Measurements from ENCODE around the gene KRT79. TPM values are rescaled to one million over a fixed set of nuclear protein-coding genes. Genes with fewer than 3 reads are reported as not detected.

KRT79 gene
- total and polyA plus RNA-seq, 8 donors = 0.32 to 0.58 TPM; not detected in 6

GRCh38 chr12:52832985-52833905 is 866 bp downstream of the KRT79 start:
- ATAC-seq (no peak), DNase-seq (no peak)
- Histone ChIP-seq H3K9me3 (no peaks in the 10 kb centered on the region), H3K27me3 (peaks cover 0 to 55% of the 10 kb centered on the region in 2 donors), H3K36me3 (no peaks in the 10 kb centered on the region), H3K4me1 (no peaks in the 10 kb centered on the region), H3K27ac (no peak overlapping the region), H3K4me3 (no peak overlapping the region)
- intact Hi-C loops (cut with DNase I) = no loop called here
- no peak for TF ChIP-seq CTCF (IDR thresholded peaks at IDR 0.05)

- Histone ChIP-seq H3K4me3 (no peak overlapping the region), H3K9me3 (no peaks in the 10 kb centered on the region), H3K36me3 (no peaks in the 10 kb centered on the region), H3K27me3 (peaks cover 0 to 49% of the 10 kb centered on the region in 2 donors), H3K4me1 (no peaks in the 10 kb centered on the region), H3K27ac (no peak overlapping the region)
- no peak for TF ChIP-seq CTCF (IDR thresholded peaks at IDR 0.05)
- intact Hi-C loops (cut with DNase I) = no loop called here
- DNase-seq (no peak), ATAC-seq (no peak)
Observed at GRCh38 chr12:52832451-52832850, 1.7 kb downstream of the KRT79 start.

GRCh38 chr12:52831251-52831650 is 2.9 kb downstream of the KRT79 start:
- ATAC-seq = no peak

GRCh38 chr12:52829986-52830770 is 3.9 kb downstream of the KRT79 start:
- H3K9me3 ChIP-seq = no peaks in the 10 kb centered on the region
- H3K4me3 ChIP-seq = no peak overlapping the region
- ATAC-seq (no peak), DNase-seq (no peak)
- H3K27me3 ChIP-seq = peaks cover 0 to 42% of the 10 kb centered on the region in 2 donors
- H3K4me1 ChIP-seq = no peaks in the 10 kb centered on the region
- no peak for TF ChIP-seq CTCF (IDR thresholded peaks at IDR 0.05)
- H3K27ac ChIP-seq = no peak overlapping the region
- intact Hi-C loops (cut with DNase I) = no loop called here
- H3K36me3 ChIP-seq = no peaks in the 10 kb centered on the region

More at GRCh38 chr12:52831251-52831650, 2.9 kb downstream of the KRT79 start:
- Histone ChIP-seq H3K27ac (no peak overlapping the region), H3K27me3 (peaks cover 0 to 45% of the 10 kb centered on the region in 2 donors), H3K36me3 (no peaks in the 10 kb centered on the region), H3K4me3 (no peak overlapping the region), H3K9me3 (no peaks in the 10 kb centered on the region), H3K4me1 (no peaks in the 10 kb centered on the region)
- DNase-seq = no peak
- TF ChIP-seq CTCF (IDR thresholded peaks at IDR 0.05) = no peak
- intact Hi-C loops (cut with DNase I) = no loop called here

- DNase-seq = no peak
- intact Hi-C loops (cut with DNase I) = no loop called here
- no peak for TF ChIP-seq CTCF (IDR thresholded peaks at IDR 0.05)
- Histone ChIP-seq H3K4me3 (no peak overlapping the region), H3K4me1 (no peaks in the 10 kb centered on the region), H3K36me3 (no peaks in the 10 kb centered on the region), H3K27me3 (peaks cover 0 to 38% of the 10 kb centered on the region in 2 donors), H3K27ac (no peak overlapping the region), H3K9me3 (no peaks in the 10 kb centered on the region)
- no peak for ATAC-seq
Observed at GRCh38 chr12:52828591-52829021, 5.5 kb downstream of the KRT79 start.
